CD4-positive, CD25-positive, alpha-beta regulatory T cell (primary cell): ENCODE data around the gene GRIK4. TPM values are rescaled to one million over a fixed set of nuclear protein-coding genes. Genes with fewer than 3 reads are reported as not detected.

ENCODE experiments used
- ATAC-seq, 2 donors: fragments of 150-1000 bp; cut with Tn5 transposase; one replicate each; pipeline ENCODE4 v1.10.0; 2021; ENCODE audit warnings: low read depth in 2 of 2, moderate number of reproducible peaks in 2 of 2, moderate library complexity in 1 of 2
- DNase-seq, 3 donors: peaks; one replicate each; pipeline versions ENCODE4 v3.0.0 to v3.0.0-alpha.2; 2012 to 2022; ENCODE audit warnings: mixed read lengths in 1 of 3
- H3K27ac ChIP-seq: one replicate; pipeline ENCODE4 v1.7.0; 2013; ENCODE audit warnings: mild to moderate bottlenecking, low read length; ENCODE audit not compliant: insufficient read depth, poor library complexity, severe bottlenecking
- H3K27me3 ChIP-seq: one replicate; pipeline ENCODE4 v1.7.0; 2013; ENCODE audit warnings: low read length; ENCODE audit not compliant: control insufficient read depth, insufficient read depth
- H3K36me3 ChIP-seq: one replicate; pipeline ENCODE4 v1.7.0; 2013; ENCODE audit warnings: mild to moderate bottlenecking, low read length, moderate library complexity; ENCODE audit not compliant: control insufficient read depth, insufficient read depth
- H3K4me1 ChIP-seq: 2 replicates; pipeline ENCODE4 v1.7.0; 2013; ENCODE audit warnings: mild to moderate bottlenecking, low read length; ENCODE audit not compliant: insufficient read depth, control insufficient read depth, poor library complexity, severe bottlenecking
- H3K4me3 ChIP-seq: one replicate; pipeline ENCODE4 v1.7.0; 2013; ENCODE audit warnings: low read depth, mild to moderate bottlenecking, low read length, moderate library complexity
- H3K9me3 ChIP-seq, 2 experiments: 1 replicate in 1 of 2; 2 replicates in 1 of 2; pipeline ENCODE4 v1.7.0; 2013; ENCODE audit warnings: low read length in 2 of 2, mild to moderate bottlenecking in 1 of 2, moderate library complexity in 1 of 2; ENCODE audit not compliant: control insufficient read depth in 2 of 2
- H3K27ac Mint-ChIP-seq, 3 donors: one replicate each; pipeline ENCODE4 v1.8.0; 2020 to 2022; ENCODE audit warnings: mild to moderate bottlenecking in 3 of 3, mixed read lengths in 3 of 3, moderate library complexity in 2 of 3
- H3K27me3 Mint-ChIP-seq: one replicate; pipeline ENCODE4 v1.8.0; 2022; ENCODE audit warnings: mild to moderate bottlenecking, mixed read lengths
- H3K36me3 Mint-ChIP-seq: one replicate; pipeline ENCODE4 v1.8.0; 2020; ENCODE audit warnings: mixed read lengths
- H3K4me1 Mint-ChIP-seq, 4 donors: one replicate each; pipeline ENCODE4 v1.8.0; 2020 to 2022; ENCODE audit warnings: mixed read lengths in 4 of 4, mild to moderate bottlenecking in 1 of 4
- H3K4me3 Mint-ChIP-seq, 4 donors: one replicate each; pipeline ENCODE4 v1.8.0; 2020 to 2022; ENCODE audit warnings: mild to moderate bottlenecking in 4 of 4, mixed read lengths in 4 of 4, moderate library complexity in 3 of 4
- H3K9me3 Mint-ChIP-seq, 7 donors: one replicate each; pipeline ENCODE4 v1.8.0; 2020 to 2022; ENCODE audit warnings: mixed read lengths in 7 of 7, mild to moderate bottlenecking in 3 of 7, moderate library complexity in 2 of 7
- polyA plus RNA-seq, 4 donors: library from polyadenylated mRNA; unstranded; fragments of 300-500 nt; fragmentation: Illumina TruSeq; gene quantifications; one replicate each; pipeline ENCODE4 v1.2.3, GENCODE V29; 2021
- total RNA-seq: library from RNA; stranded (reverse); gene quantifications from one replicate; pipeline ENCODE4 v1.2.3, GENCODE V29; 2022

Gene GRIK4
- total and polyA plus RNA-seq, 5 donors from 2014 or later, result not detected

- no peak for DNase-seq
- Histone ChIP-seq H3K27ac (no peak overlapping the region), H3K36me3 (no peaks in the 10 kb centered on the region), H3K9me3 (no peaks in the 10 kb centered on the region), H3K4me1 (no peaks in the 10 kb centered on the region), H3K27me3 (no peaks in the 10 kb centered on the region), H3K4me3 (no peak overlapping the region)
- H3K4me1 Mint-ChIP-seq, result no peaks in the 10 kb centered on the region
- H3K9me3 Mint-ChIP-seq, result no peaks in the 10 kb centered on the region
- H3K27ac Mint-ChIP-seq, result no peak overlapping the region
- peaks cover 17% of the 10 kb centered on the region for H3K27me3 Mint-ChIP-seq
- ATAC-seq, result no peak
- no peaks in the 10 kb centered on the region for H3K36me3 Mint-ChIP-seq
- no peak overlapping the region for H3K4me3 Mint-ChIP-seq
Observed at GRCh38 chr11:120556797-120557196, 45.2 kb downstream of the GRIK4 start.

GRCh38 chr11:120558744-120559431, 47.3 kb downstream of the GRIK4 start:
- peaks cover 7% of the 10 kb centered on the region for H3K27me3 ChIP-seq
- H3K4me1 ChIP-seq, result no peaks in the 10 kb centered on the region
- ATAC-seq (no peak), DNase-seq (no peak)
- H3K36me3 Mint-ChIP-seq, result no peaks in the 10 kb centered on the region
- peaks cover 0 to 6% (median 2%) of the 10 kb centered on the region in 4 donors for H3K4me1 Mint-ChIP-seq
- peaks cover 0 to 3% (median 0%) of the 10 kb centered on the region in 7 donors for H3K9me3 Mint-ChIP-seq
- H3K4me3 ChIP-seq, result no peak overlapping the region
- no peaks in the 10 kb centered on the region for H3K36me3 ChIP-seq
- H3K27ac Mint-ChIP-seq, result no peak overlapping the region
- no peak overlapping the region for H3K4me3 Mint-ChIP-seq
- H3K27ac ChIP-seq, result no peak overlapping the region
- H3K9me3 ChIP-seq, result no peaks in the 10 kb centered on the region
- peaks cover 33% of the 10 kb centered on the region for H3K27me3 Mint-ChIP-seq

- H3K36me3 Mint-ChIP-seq, result no peaks in the 10 kb centered on the region
- Histone ChIP-seq H3K36me3 (no peaks in the 10 kb centered on the region), H3K4me3 (no peak overlapping the region), H3K4me1 (no peaks in the 10 kb centered on the region), H3K27ac (no peak overlapping the region), H3K27me3 (peaks cover 7% of the 10 kb centered on the region), H3K9me3 (no peaks in the 10 kb centered on the region)
- H3K4me1 Mint-ChIP-seq, result peaks cover 0 to 11% (median 2%) of the 10 kb centered on the region in 4 donors
- H3K4me3 Mint-ChIP-seq, result no peak overlapping the region
- H3K27ac Mint-ChIP-seq, result no peak overlapping the region
- ATAC-seq (no peak), DNase-seq (no peak)
- H3K27me3 Mint-ChIP-seq, result peaks cover 47% of the 10 kb centered on the region
- peaks cover 0 to 3% (median 0%) of the 10 kb centered on the region in 7 donors for H3K9me3 Mint-ChIP-seq
Observed at GRCh38 chr11:120561286-120561685, 49.7 kb downstream of the GRIK4 start.

GRCh38 chr11:120562806-120563425, 51.4 kb downstream of the GRIK4 start:
- H3K4me3 ChIP-seq, result no peak overlapping the region
- H3K36me3 ChIP-seq, result no peaks in the 10 kb centered on the region
- H3K36me3 Mint-ChIP-seq, result no peaks in the 10 kb centered on the region
- no peak for ATAC-seq
- peaks cover 0 to 11% (median 2%) of the 10 kb centered on the region in 4 donors for H3K4me1 Mint-ChIP-seq
- H3K27ac Mint-ChIP-seq, result no peak overlapping the region
- DNase-seq, result no peak
- H3K27me3 ChIP-seq, result peaks cover 7% of the 10 kb centered on the region
- peaks cover 0 to 3% (median 0%) of the 10 kb centered on the region in 7 donors for H3K9me3 Mint-ChIP-seq
- no peak overlapping the region for H3K4me3 Mint-ChIP-seq
- H3K27ac ChIP-seq, result no peak overlapping the region
- H3K9me3 ChIP-seq, result no peaks in the 10 kb centered on the region
- H3K4me1 ChIP-seq, result no peaks in the 10 kb centered on the region
- H3K27me3 Mint-ChIP-seq, result peaks cover 49% of the 10 kb centered on the region

- H3K4me3 ChIP-seq, result no peak overlapping the region
Observed at GRCh38 chr11:120563703-120564572, 52.4 kb downstream of the GRIK4 start.

GRCh38 chr11:120564573-120565311, 53.2 kb downstream of the GRIK4 start:
- Mint-ChIP-seq H3K36me3 (no peaks in the 10 kb centered on the region), H3K27me3 (peaks cover 55% of the 10 kb centered on the region), H3K4me1 (peaks cover 0 to 11% (median 2%) of the 10 kb centered on the region in 4 donors), H3K4me3 (no peak overlapping the region), H3K27ac (no peak overlapping the region), H3K9me3 (peaks cover 0 to 3% (median 0%) of the 10 kb centered on the region in 7 donors)
- no peak for DNase-seq
- peaks cover 7% of the 10 kb centered on the region for H3K27me3 ChIP-seq
- H3K36me3 ChIP-seq, result no peaks in the 10 kb centered on the region
- no peaks in the 10 kb centered on the region for H3K9me3 ChIP-seq
- H3K4me3 ChIP-seq, result no peak overlapping the region
- no peak overlapping the region for H3K27ac ChIP-seq
- ATAC-seq, result no peak
- no peaks in the 10 kb centered on the region for H3K4me1 ChIP-seq

More at GRCh38 chr11:120563703-120564572, 52.4 kb downstream of the GRIK4 start:
- Histone ChIP-seq H3K27ac (no peak overlapping the region), H3K27me3 (peaks cover 7% of the 10 kb centered on the region), H3K36me3 (no peaks in the 10 kb centered on the region), H3K9me3 (no peaks in the 10 kb centered on the region), H3K4me1 (no peaks in the 10 kb centered on the region)
- Mint-ChIP-seq H3K27me3 (peaks cover 55% of the 10 kb centered on the region), H3K27ac (no peak overlapping the region), H3K4me1 (peaks cover 0 to 11% (median 2%) of the 10 kb centered on the region in 4 donors), H3K36me3 (no peaks in the 10 kb centered on the region), H3K9me3 (peaks cover 0 to 3% (median 0%) of the 10 kb centered on the region in 7 donors), H3K4me3 (no peak overlapping the region)
- no peak for ATAC-seq
- no peak for DNase-seq

- Histone ChIP-seq H3K27me3 (peaks cover 7% of the 10 kb centered on the region), H3K9me3 (no peaks in the 10 kb centered on the region), H3K4me3 (no peak overlapping the region), H3K27ac (no peak overlapping the region), H3K4me1 (no peaks in the 10 kb centered on the region), H3K36me3 (no peaks in the 10 kb centered on the region)
- no peak for DNase-seq
- H3K4me3 Mint-ChIP-seq, result no peak overlapping the region
- H3K27me3 Mint-ChIP-seq, result peaks cover 50% of the 10 kb centered on the region
- ATAC-seq, result no peak
- H3K4me1 Mint-ChIP-seq, result peaks cover 0 to 11% (median 2%) of the 10 kb centered on the region in 4 donors
- no peak overlapping the region for H3K27ac Mint-ChIP-seq
- no peaks in the 10 kb centered on the region for H3K36me3 Mint-ChIP-seq
- H3K9me3 Mint-ChIP-seq, result peaks cover 0 to 3% (median 0%) of the 10 kb centered on the region in 7 donors
Observed at GRCh38 chr11:120565466-120566155, 54.1 kb downstream of the GRIK4 start.
